Retinal pigment epithelial cell (primary cell): ENCODE data around the gene CAMKMT.

Source experiments
- DNase-seq: peaks from one replicate; pipeline ENCODE4 v3.0.0-alpha.2; 2010; ENCODE audit warnings: low read depth
- H3K4me3 ChIP-seq: 2 replicates; pipeline ENCODE4 v1.5.1; 2011; ENCODE audit warnings: mild to moderate bottlenecking, low read length, control low read depth, moderate library complexity
- CTCF ChIP-seq: conservative IDR thresholded peaks from 2 replicates; pipeline ENCODE4 v1.5.1; 2011; ENCODE audit warnings: low read depth, low read length, control low read depth, inconsistent platforms

The CAMKMT gene

GRCh38 chr2:44555700-44556099 lies 194.0 kb downstream of the CAMKMT start:
- TF ChIP-seq CTCF: no peak
- no peak for DNase-seq
- H3K4me3 ChIP-seq: no peak overlapping the region

GRCh38 chr2:44559108-44559507 lies 197.4 kb downstream of the CAMKMT start:
- no peak for TF ChIP-seq CTCF
- H3K4me3 ChIP-seq: no peak overlapping the region
- DNase-seq: no peak

GRCh38 chr2:44560352-44560751 lies 198.6 kb downstream of the CAMKMT start:
- peak; percentile 43 for TF ChIP-seq CTCF
- DNase-seq: no peak
- no peak overlapping the region for H3K4me3 ChIP-seq

GRCh38 chr2:44560941-44561340 lies 199.2 kb downstream of the CAMKMT start:
- no peak overlapping the region for H3K4me3 ChIP-seq
- TF ChIP-seq CTCF: no peak
- DNase-seq: no peak

GRCh38 chr2:44562737-44563136 lies 201.0 kb downstream of the CAMKMT start:
- no peak overlapping the region for H3K4me3 ChIP-seq
- TF ChIP-seq CTCF: no peak

GRCh38 chr2:44564752-44565151 lies 203.0 kb downstream of the CAMKMT start:
- no peak overlapping the region for H3K4me3 ChIP-seq
- no peak for TF ChIP-seq CTCF
- DNase-seq: no peak

More at GRCh38 chr2:44562737-44563136, 201.0 kb downstream of the CAMKMT start:
- no peak for DNase-seq

- no peak for TF ChIP-seq CTCF
- no peak overlapping the region for H3K4me3 ChIP-seq
- DNase-seq: no peak
These were observed 204.3 kb downstream of the CAMKMT start for GRCh38 chr2:44566059-44566458.
